ENCODE data around the gene INO80B.

The INO80B gene

GRCh38 chr2:74503506-74504475 is 48.9 kb downstream of the INO80B start:
- no peak for DNase-seq

GRCh38 chr2:74504591-74504990 is 49.7 kb downstream of the INO80B start:
- DNase-seq: no peak

- no peak for DNase-seq
Observed at GRCh38 chr2:74505448-74506246, 50.8 kb downstream of the INO80B start.

GRCh38 chr2:74507145-74507925 is 52.4 kb downstream of the INO80B start, which contains the start of gene PCGF1:
TSS of gene PCGF1 (minus strand) at chr2:74507695. CDS start at chr2:74507668, 27 bp downstream.
- peak; percentile 98 for DNase-seq

Data from NCI-H1694 treated with DMSO at 0.1 percent for 48 hours (cell line).